Panc1 (cell line): ENCODE measurements around the gene UNC93B1.

Experiments used
- CTCF ChIP-seq: fragments of 450-650 bp; IDR thresholded peaks from 2 replicates; pipeline ENCODE4 v1.5.1; 2017; ENCODE audit warnings: mild to moderate bottlenecking
- TCF7L2 ChIP-seq: IDR thresholded peaks from 2 replicates; pipeline ENCODE4 v1.6.1; 2011; ENCODE audit warnings: mild to moderate bottlenecking, low read depth, low read length, inconsistent platforms

GRCh38 chr11:68014947-68015447 lies 11.1 kb upstream of the UNC93B1 start:
- TF ChIP-seq CTCF (no peak), TCF7L2 (no peak)
